HepG2 (cell line): Measurements from ENCODE around the gene ULK4. TPM values are rescaled to one million over a fixed set of nuclear protein-coding genes. Genes with fewer than 3 reads are reported as not detected.

Experiments used
- ARNT ChIP-seq: fragments of 450-650 bp; IDR thresholded peaks from 2 replicates; pipeline ENCODE4 v1.6.1; 2017
- ARNT2 ChIP-seq: sonication (generic); formaldehyde crosslinking; IDR thresholded peaks from 2 replicates; pipeline ENCODE4 v1.8.0; 2022; ENCODE audit warnings: mild to moderate bottlenecking, low read depth, missing genetic modification reagents, moderate library complexity
- ATRX ChIP-seq: sonication (generic); formaldehyde crosslinking; IDR thresholded peaks from 2 replicates; pipeline ENCODE4 v1.4.0; 2020; ENCODE audit warnings: missing genetic modification reagents, borderline replicate concordance
- BRD4 ChIP-seq: sonication (generic); formaldehyde crosslinking; IDR thresholded peaks from 2 replicates; pipeline ENCODE4 v1.4.0; 2020; ENCODE audit warnings: missing genetic modification reagents
- CEBPB ChIP-seq: IDR thresholded peaks from 2 replicates; pipeline ENCODE4 v1.6.1; 2011; ENCODE audit warnings: low read depth, low read length, improper control_type of control experiment, borderline replicate concordance
- CEBPG ChIP-seq: IDR thresholded peaks from 2 replicates; pipeline ENCODE4 v1.6.1; 2016
- NFE2L1 ChIP-seq: sonication (generic); formaldehyde crosslinking; IDR thresholded peaks from 2 replicates; pipeline ENCODE4 v1.4.0; 2020; ENCODE audit warnings: missing genetic modification reagents, mild to moderate bottlenecking, borderline replicate concordance
- SIN3A ChIP-seq: IDR thresholded peaks from 2 replicates; pipeline ENCODE4 v1.6.1; 2011; ENCODE audit warnings: low read depth, mild to moderate bottlenecking, control low read depth, low read length, borderline replicate concordance
- TBP ChIP-seq: sonication (generic); formaldehyde crosslinking; IDR thresholded peaks from 2 replicates; pipeline ENCODE4 v1.5.0; 2020; ENCODE audit warnings: missing genetic modification reagents
- polyA plus RNA-seq, 8 experiments: library from polyadenylated mRNA; depleted of rRNA in 3 of 8; stranded (reverse) in 7 of 8; unstranded in 1 of 8; fragments of >200 nt; fragmentation: Illumina TruSeq in 4 of 8; extraction: Trizol in 4 of 8; gene quantifications; 2 replicates each; pipeline versions ENCODE4 v1.2.1 to v1.2.3, GENCODE V29; 2011 to 2016; ENCODE audit warnings: low read depth in 4 of 8, missing spikeins in 1 of 8, mixed read lengths in 1 of 8; ENCODE audit not compliant: insufficient read depth in 1 of 8
- total RNA-seq, 5 experiments: library from RNA; depleted of rRNA; stranded (reverse); fragments of >200 nt; fragmentation: Illumina TruSeq; extraction: Trizol; gene quantifications; 2 replicates each; pipeline ENCODE4 v1.2.3, GENCODE V29; 2016; ENCODE audit warnings: low read depth in 1 of 5
- TF ChIP-seq, protein P1 (sequence below): IDR thresholded peaks from 2 replicates; pipeline ENCODE4 v1.6.1; 2016
- TF ChIP-seq, protein P2 (sequence below): sonication (generic); formaldehyde crosslinking; conservative IDR thresholded peaks from 2 replicates; pipeline ENCODE4 v1.4.0; 2020; ENCODE audit warnings: missing genetic modification reagents
- TF ChIP-seq, protein P3 (sequence below): sonication (generic); formaldehyde crosslinking; IDR thresholded peaks from 2 replicates; pipeline ENCODE4 v1.4.0; 2020; ENCODE audit warnings: missing genetic modification reagents
- TF ChIP-seq, protein P4 (sequence below): IDR thresholded peaks from 2 replicates; pipeline ENCODE4 v1.6.1; 2016; ENCODE audit warnings: control low read depth
- TF ChIP-seq, protein P5 (sequence below): IDR thresholded peaks from 2 replicates; pipeline ENCODE4 v1.6.1; 2016; ENCODE audit warnings: missing biosample characterization, missing genetic modification reagents, low read depth
- TF ChIP-seq, protein P6 (sequence below): sonication (generic); formaldehyde crosslinking; IDR thresholded peaks from 2 replicates; pipeline ENCODE4 v1.5.1; 2020; ENCODE audit warnings: missing genetic modification reagents, mild to moderate bottlenecking, borderline replicate concordance
- TF ChIP-seq, protein P7 (sequence below): sonication (generic); formaldehyde crosslinking; IDR thresholded peaks from 2 replicates; pipeline ENCODE4 v1.8.1; 2022; ENCODE audit warnings: mild to moderate bottlenecking, missing genetic modification reagents

The ULK4 gene
- total and polyA plus RNA-seq, 2 of the 13 experiments (the other 11 are each of a cell fraction or from before 2014, with no cell fraction given) = 6.7 to 11.8 TPM

DNA sequence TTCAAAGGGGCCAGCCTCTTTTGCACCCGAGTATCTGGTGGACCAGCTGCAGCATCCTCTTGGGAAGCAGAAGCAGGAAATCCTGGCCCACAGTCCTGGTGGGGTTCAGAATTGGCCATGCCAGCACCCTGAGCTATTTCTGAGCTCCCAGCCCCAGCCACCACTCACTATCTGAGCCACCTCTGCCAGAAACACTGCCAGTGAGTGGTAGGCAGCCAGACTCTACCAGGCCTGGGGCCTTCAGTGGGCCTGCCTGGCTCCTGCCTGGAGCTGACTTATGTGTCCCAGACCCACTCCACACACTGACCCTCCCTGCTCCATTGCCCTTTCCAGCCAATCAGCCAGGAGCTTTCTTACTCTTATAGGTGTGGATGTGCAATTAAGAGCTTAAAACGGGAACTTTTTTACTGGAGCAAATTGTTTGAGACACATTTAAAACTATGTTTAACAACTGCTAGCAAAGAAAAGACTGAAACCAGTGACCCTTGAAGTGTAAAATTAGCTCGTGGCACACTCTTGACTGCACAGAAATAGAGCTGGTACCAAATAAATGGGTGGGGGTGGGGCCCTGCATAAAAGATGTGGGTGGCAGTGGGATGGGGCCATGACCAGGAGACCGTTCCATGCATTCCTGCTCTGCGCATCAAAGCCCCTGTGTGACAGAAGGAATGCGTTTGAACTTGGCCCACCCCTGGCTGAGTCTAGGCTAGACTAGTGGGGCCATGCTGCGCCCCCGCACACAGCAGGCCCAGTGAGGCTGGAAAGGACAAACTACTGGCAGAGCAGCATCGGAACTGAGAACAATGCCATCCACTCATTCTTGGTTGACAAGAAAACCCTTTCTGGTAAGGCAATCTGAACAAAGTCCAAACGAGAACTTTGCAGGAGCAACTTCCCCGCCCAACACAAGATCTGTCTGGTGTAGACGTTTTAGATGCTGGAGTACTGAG lies 714.6 kb downstream of the ULK4 start (continued):
- TF ChIP-seq, protein P1, sequence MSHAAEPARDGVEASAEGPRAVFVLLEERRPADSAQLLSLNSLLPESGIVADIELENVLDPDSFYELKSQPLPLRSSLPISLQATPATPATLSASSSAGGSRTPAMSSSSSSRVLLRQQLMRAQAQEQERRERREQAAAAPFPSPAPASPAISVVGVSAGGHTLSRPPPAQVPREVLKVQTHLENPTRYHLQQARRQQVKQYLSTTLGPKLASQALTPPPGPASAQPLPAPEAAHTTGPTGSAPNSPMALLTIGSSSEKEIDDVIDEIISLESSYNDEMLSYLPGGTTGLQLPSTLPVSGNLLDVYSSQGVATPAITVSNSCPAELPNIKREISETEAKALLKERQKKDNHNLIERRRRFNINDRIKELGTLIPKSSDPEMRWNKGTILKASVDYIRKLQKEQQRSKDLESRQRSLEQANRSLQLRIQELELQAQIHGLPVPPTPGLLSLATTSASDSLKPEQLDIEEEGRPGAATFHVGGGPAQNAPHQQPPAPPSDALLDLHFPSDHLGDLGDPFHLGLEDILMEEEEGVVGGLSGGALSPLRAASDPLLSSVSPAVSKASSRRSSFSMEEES (CRISPR knock-in tag) = peak; percentile 46; the same call in 1 of the 2 replicates
- no peak for TF ChIP-seq ATRX
- TF ChIP-seq ARNT2 = no peak
- no peak for TF ChIP-seq NFE2L1 (CRISPR knock-in tag)
- TF ChIP-seq, protein P2, sequence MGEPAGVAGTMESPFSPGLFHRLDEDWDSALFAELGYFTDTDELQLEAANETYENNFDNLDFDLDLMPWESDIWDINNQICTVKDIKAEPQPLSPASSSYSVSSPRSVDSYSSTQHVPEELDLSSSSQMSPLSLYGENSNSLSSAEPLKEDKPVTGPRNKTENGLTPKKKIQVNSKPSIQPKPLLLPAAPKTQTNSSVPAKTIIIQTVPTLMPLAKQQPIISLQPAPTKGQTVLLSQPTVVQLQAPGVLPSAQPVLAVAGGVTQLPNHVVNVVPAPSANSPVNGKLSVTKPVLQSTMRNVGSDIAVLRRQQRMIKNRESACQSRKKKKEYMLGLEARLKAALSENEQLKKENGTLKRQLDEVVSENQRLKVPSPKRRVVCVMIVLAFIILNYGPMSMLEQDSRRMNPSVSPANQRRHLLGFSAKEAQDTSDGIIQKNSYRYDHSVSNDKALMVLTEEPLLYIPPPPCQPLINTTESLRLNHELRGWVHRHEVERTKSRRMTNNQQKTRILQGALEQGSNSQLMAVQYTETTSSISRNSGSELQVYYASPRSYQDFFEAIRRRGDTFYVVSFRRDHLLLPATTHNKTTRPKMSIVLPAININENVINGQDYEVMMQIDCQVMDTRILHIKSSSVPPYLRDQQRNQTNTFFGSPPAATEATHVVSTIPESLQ (CRISPR knock-in tag) = no peak
- TF ChIP-seq CEBPB = no peak
- TF ChIP-seq, protein P3, sequence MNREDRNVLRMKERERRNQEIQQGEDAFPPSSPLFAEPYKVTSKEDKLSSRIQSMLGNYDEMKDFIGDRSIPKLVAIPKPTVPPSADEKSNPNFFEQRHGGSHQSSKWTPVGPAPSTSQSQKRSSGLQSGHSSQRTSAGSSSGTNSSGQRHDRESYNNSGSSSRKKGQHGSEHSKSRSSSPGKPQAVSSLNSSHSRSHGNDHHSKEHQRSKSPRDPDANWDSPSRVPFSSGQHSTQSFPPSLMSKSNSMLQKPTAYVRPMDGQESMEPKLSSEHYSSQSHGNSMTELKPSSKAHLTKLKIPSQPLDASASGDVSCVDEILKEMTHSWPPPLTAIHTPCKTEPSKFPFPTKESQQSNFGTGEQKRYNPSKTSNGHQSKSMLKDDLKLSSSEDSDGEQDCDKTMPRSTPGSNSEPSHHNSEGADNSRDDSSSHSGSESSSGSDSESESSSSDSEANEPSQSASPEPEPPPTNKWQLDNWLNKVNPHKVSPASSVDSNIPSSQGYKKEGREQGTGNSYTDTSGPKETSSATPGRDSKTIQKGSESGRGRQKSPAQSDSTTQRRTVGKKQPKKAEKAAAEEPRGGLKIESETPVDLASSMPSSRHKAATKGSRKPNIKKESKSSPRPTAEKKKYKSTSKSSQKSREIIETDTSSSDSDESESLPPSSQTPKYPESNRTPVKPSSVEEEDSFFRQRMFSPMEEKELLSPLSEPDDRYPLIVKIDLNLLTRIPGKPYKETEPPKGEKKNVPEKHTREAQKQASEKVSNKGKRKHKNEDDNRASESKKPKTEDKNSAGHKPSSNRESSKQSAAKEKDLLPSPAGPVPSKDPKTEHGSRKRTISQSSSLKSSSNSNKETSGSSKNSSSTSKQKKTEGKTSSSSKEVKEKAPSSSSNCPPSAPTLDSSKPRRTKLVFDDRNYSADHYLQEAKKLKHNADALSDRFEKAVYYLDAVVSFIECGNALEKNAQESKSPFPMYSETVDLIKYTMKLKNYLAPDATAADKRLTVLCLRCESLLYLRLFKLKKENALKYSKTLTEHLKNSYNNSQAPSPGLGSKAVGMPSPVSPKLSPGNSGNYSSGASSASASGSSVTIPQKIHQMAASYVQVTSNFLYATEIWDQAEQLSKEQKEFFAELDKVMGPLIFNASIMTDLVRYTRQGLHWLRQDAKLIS (CRISPR knock-in tag) = no peak
- TF ChIP-seq, protein P4, sequence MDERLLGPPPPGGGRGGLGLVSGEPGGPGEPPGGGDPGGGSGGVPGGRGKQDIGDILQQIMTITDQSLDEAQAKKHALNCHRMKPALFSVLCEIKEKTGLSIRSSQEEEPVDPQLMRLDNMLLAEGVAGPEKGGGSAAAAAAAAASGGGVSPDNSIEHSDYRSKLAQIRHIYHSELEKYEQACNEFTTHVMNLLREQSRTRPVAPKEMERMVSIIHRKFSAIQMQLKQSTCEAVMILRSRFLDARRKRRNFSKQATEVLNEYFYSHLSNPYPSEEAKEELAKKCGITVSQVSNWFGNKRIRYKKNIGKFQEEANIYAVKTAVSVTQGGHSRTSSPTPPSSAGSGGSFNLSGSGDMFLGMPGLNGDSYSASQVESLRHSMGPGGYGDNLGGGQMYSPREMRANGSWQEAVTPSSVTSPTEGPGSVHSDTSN = no peak
- TF ChIP-seq, protein P5, sequence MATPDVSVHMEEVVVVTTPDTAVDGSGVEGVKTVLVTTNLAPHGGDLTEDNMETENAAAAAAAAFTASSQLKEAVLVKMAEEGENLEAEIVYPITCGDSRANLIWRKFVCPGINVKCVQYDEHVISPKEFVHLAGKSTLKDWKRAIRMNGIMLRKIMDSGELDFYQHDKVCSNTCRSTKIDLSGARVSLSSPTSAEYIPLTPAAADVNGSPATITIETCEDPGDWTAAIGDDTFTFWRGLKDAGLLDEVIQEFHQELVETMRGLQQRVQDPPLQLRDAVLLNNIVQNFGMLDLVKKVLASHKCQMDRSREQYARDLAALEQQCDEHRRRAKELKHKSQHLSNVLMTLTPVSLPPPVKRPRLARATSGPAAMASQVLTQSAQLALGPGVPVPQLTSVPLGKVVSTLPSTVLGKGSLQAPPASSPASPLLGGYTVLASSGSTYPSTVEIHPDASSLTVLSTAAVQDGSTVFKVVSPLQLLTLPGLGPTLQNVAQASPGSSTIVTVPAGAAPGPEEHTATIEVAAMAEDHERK = no peak
- no peak for TF ChIP-seq SIN3A
- no peak for TF ChIP-seq BRD4 (CRISPR knock-in tag)
- no peak for TF ChIP-seq ARNT
- TF ChIP-seq, protein P6, sequence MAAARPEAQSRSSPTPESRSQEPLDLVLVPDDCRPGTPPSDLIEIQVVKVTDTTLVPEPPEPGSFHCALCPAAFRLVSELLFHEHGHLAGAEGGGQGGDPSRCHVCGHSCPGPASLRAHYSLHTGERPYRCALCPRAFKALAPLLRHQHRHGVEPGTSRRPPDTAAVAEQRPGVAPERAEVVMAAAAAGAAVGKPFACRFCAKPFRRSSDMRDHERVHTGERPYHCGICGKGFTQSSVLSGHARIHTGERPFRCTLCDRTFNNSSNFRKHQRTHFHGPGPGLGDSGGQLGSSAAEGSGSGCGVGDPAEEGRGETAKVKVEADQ (CRISPR knock-in tag) = no peak
- TF ChIP-seq TBP (CRISPR knock-in tag) = no peak
- TF ChIP-seq CEBPG (CRISPR knock-in tag) = no peak
- TF ChIP-seq, protein P7, sequence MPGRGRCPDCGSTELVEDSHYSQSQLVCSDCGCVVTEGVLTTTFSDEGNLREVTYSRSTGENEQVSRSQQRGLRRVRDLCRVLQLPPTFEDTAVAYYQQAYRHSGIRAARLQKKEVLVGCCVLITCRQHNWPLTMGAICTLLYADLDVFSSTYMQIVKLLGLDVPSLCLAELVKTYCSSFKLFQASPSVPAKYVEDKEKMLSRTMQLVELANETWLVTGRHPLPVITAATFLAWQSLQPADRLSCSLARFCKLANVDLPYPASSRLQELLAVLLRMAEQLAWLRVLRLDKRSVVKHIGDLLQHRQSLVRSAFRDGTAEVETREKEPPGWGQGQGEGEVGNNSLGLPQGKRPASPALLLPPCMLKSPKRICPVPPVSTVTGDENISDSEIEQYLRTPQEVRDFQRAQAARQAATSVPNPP (CRISPR knock-in tag) = no peak
